Common myeloid progenitor, CD34-positive (primary cell): ENCODE measurements around the gene PPL.
"Not testable (repeated sequence)": the region's sequence is repeated elsewhere in the genome, so short reads cannot be mapped to it uniquely, and the experiment has no call there.

ENCODE experiments used
- CTCF ChIA-PET: fragments of 350-600 bp; sonication (Branson Sonifier 250); formaldehyde crosslinking; loops from one replicate; lab custom pipeline; 2021; ENCODE audit warnings: antibody characterized with exemption; lab: Charles Lee
- POLR2A ChIA-PET: fragments of 350-600 bp; sonication (Branson Sonifier 250); formaldehyde crosslinking; loops from one replicate; lab custom pipeline; 2021; ENCODE audit warnings: antibody characterized with exemption; lab: Charles Lee
- DNase-seq, 3 donors: peaks; one replicate each; pipeline versions ENCODE4 v3.0.0 to v3.0.0-alpha.2; 2013
- H3K27ac ChIP-seq, 2 experiments: 1 replicate in 1 of 2; 2 replicates in 1 of 2; pipeline ENCODE4 v1.7.0; 2013; ENCODE audit warnings: inconsistent platforms in 2 of 2, low read length in 2 of 2, mild to moderate bottlenecking in 2 of 2, low read depth in 1 of 2, moderate library complexity in 1 of 2; ENCODE audit not compliant: severe bottlenecking in 2 of 2, insufficient read depth in 1 of 2, poor library complexity in 1 of 2
- H3K27me3 ChIP-seq, 5 experiments: replicated peaks in 2 of 5; 1 replicate in 3 of 5; 2 replicates in 2 of 5; pipeline versions ENCODE4 v1.6.1 to v1.7.0; 2013; ENCODE audit warnings: low read length in 4 of 5, mild to moderate bottlenecking in 2 of 5, moderate library complexity in 2 of 5, inconsistent platforms in 1 of 5; ENCODE audit not compliant: insufficient read depth in 5 of 5, control insufficient read depth in 4 of 5
- H3K36me3 ChIP-seq, 4 experiments: 1 replicate in 2 of 4; 2 replicates in 2 of 4; pipeline versions ENCODE4 v1.6.1 to v1.7.0; 2013; ENCODE audit warnings: low read length in 3 of 4, control low read depth in 1 of 4, mild to moderate bottlenecking in 1 of 4; ENCODE audit not compliant: control insufficient read depth in 4 of 4, insufficient read depth in 4 of 4
- H3K4me1 ChIP-seq, 4 experiments: 1 replicate in 3 of 4; 2 replicates in 1 of 4; pipeline versions ENCODE4 v1.6.1 to v1.7.1; 2013; ENCODE audit warnings: low read length in 3 of 4, mild to moderate bottlenecking in 3 of 4, control low read depth in 1 of 4, inconsistent platforms in 1 of 4, moderate library complexity in 1 of 4; ENCODE audit not compliant: control insufficient read depth in 4 of 4, insufficient read depth in 4 of 4; ENCODE audit errors: control extremely low read depth in 1 of 4
- H3K4me3 ChIP-seq, 7 experiments: 1 replicate in 4 of 7; 2 replicates in 3 of 7; pipeline versions ENCODE4 v1.5.1 to v1.7.0; 2013; ENCODE audit warnings: mild to moderate bottlenecking in 7 of 7, low read length in 6 of 7, moderate library complexity in 6 of 7, inconsistent platforms in 2 of 7, low read depth in 2 of 7, control low read depth in 1 of 7; ENCODE audit not compliant: insufficient read depth in 4 of 7, control insufficient read depth in 1 of 7; ENCODE audit errors: extremely low read depth in 1 of 7
- H3K9me3 ChIP-seq, 5 experiments: 1 replicate in 4 of 5; 2 replicates in 1 of 5; pipeline versions ENCODE4 v1.6.1 to v1.7.1; 2013; ENCODE audit warnings: low read length in 4 of 5, mild to moderate bottlenecking in 2 of 5, inconsistent platforms in 1 of 5, low read depth in 1 of 5, moderate library complexity in 1 of 5; ENCODE audit not compliant: control insufficient read depth in 4 of 5, insufficient read depth in 2 of 5; ENCODE audit errors: control extremely low read depth in 1 of 5
- WGBS: methylation state at CpG from one replicate; pipeline ENCODE4 v1.1.5; 2013; ENCODE audit not compliant: insufficient coverage; 5-methylcytosine and 5-hydroxymethylcytosine counted together

The PPL gene

DNA sequence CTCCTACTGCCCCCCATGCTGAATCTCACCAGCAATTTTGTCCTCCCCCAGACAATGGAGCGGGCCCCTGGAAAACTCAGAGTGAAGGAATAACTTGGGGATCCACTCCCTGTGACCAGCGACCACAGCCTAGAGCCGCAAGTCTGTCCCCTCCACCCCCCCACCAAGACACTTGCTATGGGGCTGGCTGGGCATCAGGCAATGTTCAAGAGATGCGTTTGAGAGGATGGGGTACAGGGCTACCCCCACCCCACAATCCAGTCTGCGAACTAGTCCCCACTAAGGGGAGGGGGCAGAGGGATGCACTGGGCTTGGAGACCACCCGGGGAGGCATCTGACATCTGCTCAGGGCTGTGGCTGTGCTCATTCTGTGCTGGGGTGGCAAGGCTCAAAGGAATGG lies 2.4 kb downstream of the PPL start:
- peaks cover 0 to 16% (median 14%) of the 10 kb centered on the region in 4 experiments for H3K4me1 ChIP-seq
- H3K9me3 ChIP-seq: no peaks in the 10 kb centered on the region
- DNase-seq: no peak
- no peaks in the 10 kb centered on the region for H3K36me3 ChIP-seq
- CTCF ChIA-PET: interaction anchor here (1.2 to 1.3 kb wide), 2 partner anchors 8 to 20 kb away, joined by 3 to 4 read pairs; no protein-coding TSS in a partner anchor
- no peak overlapping the region for H3K4me3 ChIP-seq
- peaks cover 0 to 59% (median 22%) of the 10 kb centered on the region in 5 experiments for H3K27me3 ChIP-seq
- no peak overlapping the region for H3K27ac ChIP-seq
- WGBS: 90% methylated on average over 2 of the region's 6 CpGs
- POLR2A ChIA-PET: no interaction called here

DNA sequence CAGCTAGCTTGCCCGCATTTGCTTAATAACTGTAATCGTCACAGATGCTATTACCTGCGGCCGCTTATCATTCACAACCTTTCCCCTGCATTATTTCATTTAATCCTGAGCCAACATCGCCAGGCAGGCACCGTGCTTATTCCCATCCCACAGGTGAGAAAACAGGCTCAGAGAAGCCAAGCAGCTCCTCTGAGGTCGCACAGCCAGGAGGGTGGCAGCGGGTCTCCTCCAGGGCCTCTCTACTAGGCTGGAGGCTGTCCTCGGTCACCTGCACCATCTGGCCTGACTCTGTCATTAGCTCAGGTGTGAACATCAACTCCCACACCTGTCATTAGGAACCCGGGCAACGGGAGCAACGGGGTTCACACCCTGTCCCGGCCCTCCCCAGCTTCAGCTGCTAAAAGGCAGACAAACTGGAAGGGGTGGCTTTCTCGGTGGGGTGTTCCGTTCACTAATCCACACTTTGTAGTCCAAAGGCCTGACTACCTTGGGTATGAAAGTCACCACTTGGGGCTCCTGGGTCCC lies 3.0 kb downstream of the PPL start:
- Histone ChIP-seq H3K36me3 (no peaks in the 10 kb centered on the region), H3K9me3 (no peaks in the 10 kb centered on the region), H3K27me3 (peaks cover 0 to 56% (median 22%) of the 10 kb centered on the region in 5 experiments), H3K27ac (no peak overlapping the region), H3K4me1 (peaks cover 0 to 16% (median 14%) of the 10 kb centered on the region in 4 experiments), H3K4me3 (no peak overlapping the region)
- CTCF ChIA-PET: interaction anchor here (1.2 to 1.3 kb wide), 2 partner anchors 9 to 20 kb away, joined by 3 to 4 read pairs; no protein-coding TSS in a partner anchor
- POLR2A ChIA-PET: no interaction called here
- WGBS: 92% methylated on average over 12 of the region's 15 CpGs
- no peak for DNase-seq

GRCh38 chr16:4933433-4933832 lies 3.5 kb downstream of the PPL start:
- CTCF ChIA-PET: interaction anchor here (1.2 to 1.3 kb wide), 2 partner anchors 9 to 19 kb away, joined by 3 to 4 read pairs; no protein-coding TSS in a partner anchor
- Histone ChIP-seq H3K9me3 (no peaks in the 10 kb centered on the region), H3K27ac (no peak overlapping the region), H3K4me1 (peaks cover 0 to 16% (median 14%) of the 10 kb centered on the region in 4 experiments), H3K27me3 (peaks cover 0 to 51% (median 22%) of the 10 kb centered on the region in 5 experiments), H3K4me3 (no peak overlapping the region), H3K36me3 (no peaks in the 10 kb centered on the region)
- no peak for DNase-seq
- POLR2A ChIA-PET: no interaction called here
- WGBS: 88% methylated on average over 8 of the region's 8 CpGs

DNA sequence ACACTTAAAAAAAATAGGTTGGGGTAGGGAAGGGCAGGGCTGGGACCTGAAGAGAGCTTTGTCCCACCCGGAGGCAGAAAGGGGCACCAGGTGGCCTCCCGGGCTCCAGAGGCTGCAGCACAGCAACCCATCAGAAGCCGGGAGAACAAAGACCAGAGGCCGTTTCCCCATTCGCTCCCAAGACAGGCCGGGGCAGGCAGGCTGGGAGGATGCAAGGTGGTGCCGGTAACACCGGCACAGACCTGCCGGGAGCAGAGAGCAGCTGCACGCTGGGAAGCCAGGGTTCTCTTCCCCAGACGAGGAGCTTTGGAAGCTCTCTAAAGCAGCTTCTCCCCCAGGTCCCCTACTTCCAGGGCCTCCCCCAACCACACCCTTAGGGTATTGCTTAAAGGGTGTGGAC lies 5.6 kb downstream of the PPL start:
- POLR2A ChIA-PET: no interaction called here
- no peak overlapping the region for H3K27ac ChIP-seq

DNA sequence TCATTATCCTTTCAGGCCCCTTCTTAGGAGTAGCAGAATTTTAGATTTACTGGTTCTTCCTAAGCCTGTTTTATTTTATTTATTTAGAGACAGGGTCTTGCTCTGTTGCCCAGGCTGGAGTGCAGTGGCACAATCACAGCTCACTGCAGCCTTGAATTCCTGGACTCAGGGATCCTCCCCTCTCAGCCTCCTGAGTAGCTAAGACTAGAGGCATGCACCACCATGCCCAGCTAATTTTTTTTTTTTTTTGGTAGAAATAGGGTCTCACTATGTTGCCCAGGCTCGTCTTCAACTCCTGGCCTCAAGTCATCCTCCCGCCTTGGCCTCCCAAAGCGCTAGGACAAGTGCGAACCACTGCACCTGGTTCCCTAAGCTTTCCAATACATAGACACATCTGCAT lies 7.3 kb downstream of the PPL start:
- H3K27ac ChIP-seq, H3K9me3 ChIP-seq, H3K4me1 ChIP-seq, POLR2A ChIA-PET, H3K4me3 ChIP-seq, DNase-seq, H3K36me3 ChIP-seq: not testable (repeated sequence)
- H3K27me3 ChIP-seq: peaks cover 0 to 19% (median 6%) of the 10 kb centered on the region in 5 experiments
- CTCF ChIA-PET: interaction anchor here (1.0 kb wide), 1 partner anchor 10 kb away, joined by 3 read pairs; no protein-coding TSS in a partner anchor
- 80% methylated on average over 1 of the region's 4 CpGs for WGBS

More for the DNA sequence above, 5.6 kb downstream of the PPL start:
- Histone ChIP-seq H3K36me3 (no peaks in the 10 kb centered on the region), H3K9me3 (peaks cover 0 to 9% (median 6%) of the 10 kb centered on the region in 5 experiments), H3K4me1 (peaks cover 0 to 6% (median 5%) of the 10 kb centered on the region in 4 experiments), H3K27me3 (peaks cover 0 to 31% (median 16%) of the 10 kb centered on the region in 5 experiments), H3K4me3 (no peak overlapping the region)
- DNase-seq: no peak
- WGBS: 96% methylated on average over 10 of the region's 11 CpGs
- CTCF ChIA-PET: interaction anchor here (1.4 to 1.5 kb wide), 2 partner anchors 11 to 24 kb away, joined by 3 to 5 read pairs; no protein-coding TSS in a partner anchor

GRCh38 chr16:4928227-4928626 lies 8.7 kb downstream of the PPL start:
- 96% methylated on average over 6 of the region's 6 CpGs for WGBS
- no peaks in the 10 kb centered on the region for H3K36me3 ChIP-seq
- no peaks in the 10 kb centered on the region for H3K4me1 ChIP-seq
- ChIA-PET CTCF (no interaction called here), POLR2A (no interaction called here)
- no peak overlapping the region for H3K4me3 ChIP-seq
- H3K27me3 ChIP-seq: peaks cover 0 to 10% (median 0%) of the 10 kb centered on the region in 5 experiments
- H3K9me3 ChIP-seq: peaks cover 2 to 9% (median 6%) of the 10 kb centered on the region in 5 experiments
- no peak for DNase-seq
- no peak overlapping the region for H3K27ac ChIP-seq

DNA sequence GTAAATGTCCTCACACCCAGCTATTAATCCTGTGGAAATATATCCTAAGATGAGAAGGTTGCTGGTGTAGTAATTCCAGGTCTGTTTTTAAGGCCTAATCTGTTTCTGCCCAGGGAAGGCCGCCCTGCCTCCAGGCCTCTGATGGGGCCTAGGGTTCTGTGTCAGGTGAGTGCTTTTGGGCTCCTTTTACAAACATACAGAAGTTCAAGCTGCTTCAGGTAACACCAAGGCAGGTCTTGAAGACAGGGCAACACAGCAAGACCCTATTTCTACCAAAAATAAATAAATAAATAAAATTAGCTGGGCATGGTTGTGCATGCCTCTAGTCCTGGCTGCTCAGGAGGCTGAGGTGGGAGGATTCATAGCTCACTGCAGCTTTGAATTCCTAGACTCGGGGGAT lies 9.3 kb downstream of the PPL start:
- Histone ChIP-seq H3K27ac (no peak overlapping the region), H3K9me3 (peaks cover 2 to 9% (median 6%) of the 10 kb centered on the region in 5 experiments), H3K4me3 (no peak overlapping the region), H3K4me1 (no peaks in the 10 kb centered on the region), H3K27me3 (peaks cover 0 to 10% (median 0%) of the 10 kb centered on the region in 5 experiments), H3K36me3 (no peaks in the 10 kb centered on the region)
- WGBS: 80% methylated on average over 2 of the region's 2 CpGs
- POLR2A ChIA-PET: no interaction called here
- no peak for DNase-seq
- CTCF ChIA-PET: no interaction called here
